Ascending aorta (tissue), 2 donors: ENCODE measurements around the gene LTBP2. TPM values are rescaled to one million over a fixed set of nuclear protein-coding genes. Genes with fewer than 3 reads are reported as not detected.

Experiments used
- DNase-seq, 2 donors: peaks; one replicate each; pipeline ENCODE4 v3.0.0-alpha.2; 2019; ENCODE audit warnings: low spot score in 2 of 2
- H3K27ac ChIP-seq, 2 donors: fragments of 200-600 bp; sonication (generic); one replicate each; pipeline ENCODE4 v1.5.1; 2016 to 2017; ENCODE audit warnings: mild to moderate bottlenecking in 1 of 2
- H3K27me3 ChIP-seq: fragments of 200-600 bp; sonication (generic); one replicate; pipeline ENCODE4 v1.5.1; 2017
- H3K36me3 ChIP-seq, 2 donors: fragments of 200-600 bp; sonication (generic); one replicate each; pipeline ENCODE4 v1.5.1; 2016
- H3K4me1 ChIP-seq, 2 donors: fragments of 200-600 bp; sonication (generic); one replicate each; pipeline ENCODE4 v1.5.1; 2016 to 2017; ENCODE audit warnings: mild to moderate bottlenecking in 1 of 2
- H3K4me3 ChIP-seq, 2 donors: fragments of 200-600 bp; sonication (generic); one replicate each; pipeline ENCODE4 v1.5.1; 2016 to 2017; ENCODE audit warnings: mild to moderate bottlenecking in 1 of 2
- H3K9me3 ChIP-seq, 2 donors: fragments of 200-600 bp; sonication (generic); one replicate each; pipeline ENCODE4 v1.5.1; 2016
- CTCF ChIP-seq, 3 experiments: fragments of 200-600 bp in 2 of 3; fragments of 450-650 bp in 1 of 3; sonication (generic) in 2 of 3; IDR thresholded peaks; one replicate each; pipeline ENCODE4 v1.5.1; 2016 to 2019; ENCODE audit warnings: antibody characterized with exemption in 3 of 3, mild to moderate bottlenecking in 1 of 3, moderate library complexity in 1 of 3
- intact Hi-C: fragments of 100-400 bp; cut with DNase I; formaldehyde crosslinking; loops from one replicate; pipeline ENCODE4 v1.15.1; 2023
- total RNA-seq: library from RNA; depleted of rRNA; stranded (reverse); fragments of >200 nt; gene quantifications from one replicate; pipeline ENCODE4 v1.1.0, GENCODE V29; 2016

LTBP2 gene
- total RNA-seq, 1 donor from 2014 or later = 383 TPM

- DNase-seq = no peak
- peaks cover 44 to 78% of the 10 kb centered on the region in 2 donors for H3K4me1 ChIP-seq
- intact Hi-C loops = loop anchor here (5.0 kb wide), 1 partner anchor 35 kb away; no protein-coding TSS in a partner anchor
- H3K27me3 ChIP-seq = no peaks in the 10 kb centered on the region
- no peaks in the 10 kb centered on the region for H3K9me3 ChIP-seq
- no peak for TF ChIP-seq CTCF (IDR thresholded peaks at IDR 0.05)
- H3K36me3 ChIP-seq = no peaks in the 10 kb centered on the region
- peak overlapping the region in 1 of 2 donors; percentile 4 for H3K4me3 ChIP-seq
- H3K27ac ChIP-seq = peak overlapping the region; percentile 91 to 94
Observed at GRCh38 chr14:74567219-74567618, 44.8 kb downstream of the LTBP2 start.

- Histone ChIP-seq H3K4me1 (peaks cover 44 to 79% of the 10 kb centered on the region in 2 donors), H3K9me3 (no peaks in the 10 kb centered on the region), H3K27me3 (no peaks in the 10 kb centered on the region), H3K36me3 (no peaks in the 10 kb centered on the region), H3K27ac (peak overlapping the region; percentile 91 to 94), H3K4me3 (peak overlapping the region in 1 of 2 donors; percentile 4)
- DNase-seq = peak in 1 of 2 donors; percentile 75
- TF ChIP-seq CTCF (IDR thresholded peaks at IDR 0.05) = no peak
- intact Hi-C loops = loop anchor here (5.0 kb wide), 1 partner anchor 36 kb away; no protein-coding TSS in a partner anchor
Observed at GRCh38 chr14:74566174-74567141, 45.6 kb downstream of the LTBP2 start.

- peaks cover 30 to 71% of the 10 kb centered on the region in 2 donors for H3K4me1 ChIP-seq
- H3K27me3 ChIP-seq = no peaks in the 10 kb centered on the region
- H3K9me3 ChIP-seq = no peaks in the 10 kb centered on the region
- peak overlapping the region in 1 of 2 donors; percentile 12 for H3K4me3 ChIP-seq
- H3K27ac ChIP-seq = peak overlapping the region; percentile 12 to 57
- TF ChIP-seq CTCF (IDR thresholded peaks at IDR 0.05) = no peak
- peaks cover 0 to 6% of the 10 kb centered on the region in 2 donors for H3K36me3 ChIP-seq
- DNase-seq = no peak
- intact Hi-C loops = no loop called here
Observed at GRCh38 chr14:74563586-74564159, 48.4 kb downstream of the LTBP2 start.

GRCh38 chr14:74563233-74563585, 48.8 kb downstream of the LTBP2 start:
- peaks cover 0 to 6% of the 10 kb centered on the region in 2 donors for H3K36me3 ChIP-seq
- no peak for DNase-seq
- no peaks in the 10 kb centered on the region for H3K9me3 ChIP-seq
- H3K27ac ChIP-seq = peak overlapping the region; percentile 12 to 57
- no peak for TF ChIP-seq CTCF (IDR thresholded peaks at IDR 0.05)
- H3K27me3 ChIP-seq = no peaks in the 10 kb centered on the region
- peak overlapping the region in 1 of 2 donors; percentile 12 for H3K4me3 ChIP-seq
- H3K4me1 ChIP-seq = peaks cover 30 to 66% of the 10 kb centered on the region in 2 donors
- intact Hi-C loops = no loop called here

GRCh38 chr14:74562515-74563232, 49.4 kb downstream of the LTBP2 start:
- H3K27me3 ChIP-seq = no peaks in the 10 kb centered on the region
- DNase-seq = no peak
- peaks cover 28 to 61% of the 10 kb centered on the region in 2 donors for H3K4me1 ChIP-seq
- intact Hi-C loops = no loop called here
- TF ChIP-seq CTCF (IDR thresholded peaks at IDR 0.05) = no peak
- no peaks in the 10 kb centered on the region for H3K9me3 ChIP-seq
- H3K36me3 ChIP-seq = peaks cover 0 to 6% of the 10 kb centered on the region in 2 donors
- H3K27ac ChIP-seq = peak overlapping the region; percentile 12 to 57
- peak overlapping the region in 1 of 2 donors; percentile 12 for H3K4me3 ChIP-seq
